Measurements from ENCODE around the gene NOXA1.

NOXA1 gene

DNA sequence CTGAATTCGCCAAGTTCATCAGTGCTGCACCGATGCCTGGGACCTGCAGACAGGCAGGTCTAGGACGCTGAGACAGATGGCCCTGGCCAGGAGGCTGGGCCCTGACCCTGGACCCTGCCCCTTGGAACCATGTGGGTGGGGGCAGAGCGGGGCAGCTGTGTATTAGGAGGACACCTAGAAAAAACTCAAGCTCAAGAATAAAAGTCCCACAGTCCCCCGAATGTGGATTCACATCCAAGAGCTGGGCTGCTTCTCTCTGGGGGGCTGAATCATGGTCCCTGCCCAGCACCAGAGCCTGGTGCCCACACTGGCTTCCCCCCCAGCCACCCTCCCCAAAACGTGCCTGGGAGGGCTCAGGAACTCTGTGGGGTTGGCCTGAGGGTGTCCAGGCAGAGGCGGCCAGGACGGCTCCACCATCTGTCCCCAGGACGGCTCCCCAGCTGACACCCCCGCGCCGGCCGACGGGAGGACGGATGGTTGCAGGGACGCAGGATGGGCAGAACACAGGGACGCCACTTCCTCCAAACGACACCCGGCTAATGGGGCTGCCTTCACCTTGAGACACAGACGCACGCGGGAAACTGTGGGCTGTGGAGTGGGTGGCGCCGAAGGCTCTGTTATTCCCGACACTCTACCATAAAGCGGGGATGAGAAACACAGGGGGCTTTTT, 35.2 kb upstream of the NOXA1 start:
- no peak for DNase-seq (ENCODE audit: low read depth)

DNA sequence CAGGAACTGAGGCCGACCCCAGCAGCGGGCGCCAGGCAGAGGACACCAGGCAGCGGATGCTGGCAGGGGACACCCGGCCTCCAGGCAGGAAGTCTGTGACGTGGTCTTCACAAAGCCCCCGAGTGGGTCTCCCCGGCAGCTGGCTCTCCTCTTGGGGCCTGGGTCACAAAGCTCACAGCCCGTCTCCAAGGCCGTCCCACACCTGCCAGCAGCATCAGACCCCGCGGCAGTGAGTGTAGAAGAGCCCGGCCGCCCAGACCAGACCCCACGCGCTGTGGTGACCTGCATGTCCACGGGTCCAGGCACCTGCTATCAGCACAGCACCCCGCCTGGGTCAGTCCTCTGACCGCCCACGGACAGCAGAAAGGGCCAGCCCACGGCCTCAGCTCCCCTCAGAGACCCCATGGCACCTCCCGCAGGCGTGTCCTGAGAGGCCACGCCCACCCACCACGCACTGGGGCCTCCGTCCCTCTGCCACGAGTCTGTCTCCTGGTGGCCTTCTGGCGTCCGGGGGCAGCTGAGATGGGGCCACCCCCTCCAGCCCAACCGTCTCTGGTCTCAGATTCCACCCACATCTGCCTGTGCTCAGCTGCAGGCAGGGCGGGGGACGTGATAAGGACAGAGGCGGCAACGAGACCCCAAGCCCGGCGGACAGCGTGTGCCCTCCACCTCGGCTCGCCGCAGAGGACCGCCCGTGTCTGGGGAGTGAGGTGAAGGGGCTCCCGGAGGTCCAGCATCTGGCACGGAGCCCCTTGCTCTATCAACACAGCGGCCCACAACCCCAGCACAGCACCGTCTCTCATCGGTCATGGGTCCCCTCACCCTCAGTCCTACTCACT, 34.4 kb upstream of the NOXA1 start:
- DNase-seq (ENCODE audit: low read depth), result no peak

DNA sequence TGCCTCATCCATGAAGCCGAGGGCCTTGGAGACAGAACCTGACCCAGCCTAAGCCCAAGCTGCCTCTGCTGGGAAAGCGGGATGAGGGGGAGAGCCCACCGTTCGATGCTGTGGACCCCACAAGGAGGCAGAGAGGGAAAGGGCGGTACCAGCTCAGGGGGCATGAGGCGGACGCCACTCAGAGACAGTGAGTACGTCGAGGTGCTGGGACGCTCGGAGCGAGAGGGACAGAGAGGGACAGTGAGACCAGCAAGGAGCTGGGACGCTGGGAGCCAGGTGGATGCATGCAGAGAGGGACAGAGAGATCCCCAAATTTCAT, 33.8 kb upstream of the NOXA1 start:
- DNase-seq (ENCODE audit: low read depth), result no peak

DNA sequence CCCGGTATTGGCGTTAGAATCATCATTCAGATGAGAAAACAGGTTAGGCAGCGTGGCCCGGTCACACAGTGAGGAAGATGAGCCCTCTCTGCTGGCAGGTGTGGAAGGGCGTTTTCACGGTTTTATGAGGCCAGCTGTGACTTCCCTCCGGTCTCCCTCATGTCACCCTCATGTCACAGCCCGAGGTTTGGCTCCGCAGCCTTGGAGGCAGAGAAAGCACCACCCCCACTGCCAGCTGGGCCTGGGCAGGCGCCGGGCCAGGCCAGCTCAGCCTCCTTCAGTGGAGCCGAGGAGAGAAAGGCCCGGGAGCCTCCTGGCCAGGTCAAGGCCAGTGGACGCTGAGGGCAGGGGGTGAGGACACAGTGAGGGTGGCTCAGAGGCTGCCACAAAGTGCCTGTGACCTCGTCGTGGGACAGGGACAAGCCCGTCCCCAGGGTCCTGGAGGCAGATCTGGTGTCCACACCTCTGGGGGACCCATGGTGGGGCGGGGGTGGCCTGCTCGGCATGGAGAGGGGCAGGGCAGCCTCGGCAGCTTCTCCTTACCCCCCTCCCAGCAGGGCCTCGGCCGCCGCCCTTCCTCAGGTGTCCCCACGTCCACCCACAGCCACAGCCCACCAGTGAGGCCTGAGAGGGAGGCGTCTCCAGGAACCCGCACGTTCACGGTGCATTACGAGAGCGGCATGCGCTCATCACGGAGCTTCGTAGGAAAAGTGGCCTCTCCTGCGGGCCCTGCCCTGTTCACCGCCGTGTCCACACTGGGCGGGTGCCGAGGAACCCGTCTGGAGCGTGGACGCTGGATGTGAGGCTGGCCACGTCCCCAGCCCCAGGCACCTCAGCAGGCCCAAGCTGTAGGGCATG, 32.4 kb upstream of the NOXA1 start:
- no peak for DNase-seq (ENCODE audit: low read depth)

DNA sequence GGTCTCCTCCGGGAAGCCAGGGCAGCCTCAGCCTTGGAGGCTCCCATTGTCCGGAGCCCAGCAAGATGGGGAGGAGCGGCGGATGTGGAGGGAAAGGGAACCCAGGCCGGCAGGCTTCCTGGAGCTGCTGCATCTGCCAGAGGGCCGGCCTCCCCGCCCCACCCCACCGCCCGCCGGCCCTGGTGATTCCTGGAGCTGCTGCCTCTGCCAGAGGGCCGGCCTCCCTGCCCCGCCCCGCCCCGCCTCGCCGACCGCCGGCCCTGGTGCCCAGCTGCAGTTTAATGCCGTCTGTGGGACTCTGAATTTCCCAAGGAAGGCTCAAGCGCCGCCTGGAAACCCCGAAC, 31.8 kb upstream of the NOXA1 start:
- DNase-seq (ENCODE audit: low read depth), result no peak

DNA sequence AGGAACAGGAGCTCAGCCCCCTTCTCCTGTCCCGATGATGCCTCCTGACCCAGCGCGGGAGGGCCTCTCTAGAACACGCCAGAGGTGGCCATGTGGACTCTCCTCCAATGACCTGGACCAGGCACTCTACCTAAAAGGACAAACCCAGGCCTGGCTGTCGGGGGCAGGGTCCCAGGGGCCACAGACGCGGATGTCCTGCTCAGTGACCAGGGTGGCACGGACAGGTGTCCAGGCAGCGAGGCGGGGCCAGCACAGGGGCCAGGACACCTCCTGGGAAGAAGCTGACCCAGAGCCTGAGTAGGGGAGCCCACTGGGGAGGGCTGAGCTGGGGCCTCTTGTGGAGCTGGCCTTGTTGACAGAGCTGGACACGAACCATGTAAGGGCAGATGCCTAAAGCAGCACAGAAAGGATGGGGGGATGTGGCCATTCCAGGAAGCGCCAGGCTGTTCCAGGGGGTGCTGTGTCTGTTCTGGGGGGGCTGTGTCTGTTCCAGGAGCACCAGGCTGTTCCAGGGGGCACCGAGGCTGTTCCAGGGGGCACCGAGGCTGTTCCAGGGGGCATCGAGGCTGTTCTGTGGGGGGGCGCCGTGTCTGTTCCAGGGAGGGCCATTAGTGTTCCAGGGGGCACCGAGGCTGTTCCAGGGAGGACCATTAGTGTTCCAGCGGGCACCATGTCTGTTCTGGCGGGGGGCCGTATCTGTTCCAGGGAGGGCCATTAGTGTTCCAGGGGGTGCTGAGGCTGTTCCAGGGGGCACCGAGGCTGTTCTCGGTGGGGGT, 30.8 kb upstream of the NOXA1 start:
- DNase-seq (ENCODE audit: low read depth), result no peak

DNA sequence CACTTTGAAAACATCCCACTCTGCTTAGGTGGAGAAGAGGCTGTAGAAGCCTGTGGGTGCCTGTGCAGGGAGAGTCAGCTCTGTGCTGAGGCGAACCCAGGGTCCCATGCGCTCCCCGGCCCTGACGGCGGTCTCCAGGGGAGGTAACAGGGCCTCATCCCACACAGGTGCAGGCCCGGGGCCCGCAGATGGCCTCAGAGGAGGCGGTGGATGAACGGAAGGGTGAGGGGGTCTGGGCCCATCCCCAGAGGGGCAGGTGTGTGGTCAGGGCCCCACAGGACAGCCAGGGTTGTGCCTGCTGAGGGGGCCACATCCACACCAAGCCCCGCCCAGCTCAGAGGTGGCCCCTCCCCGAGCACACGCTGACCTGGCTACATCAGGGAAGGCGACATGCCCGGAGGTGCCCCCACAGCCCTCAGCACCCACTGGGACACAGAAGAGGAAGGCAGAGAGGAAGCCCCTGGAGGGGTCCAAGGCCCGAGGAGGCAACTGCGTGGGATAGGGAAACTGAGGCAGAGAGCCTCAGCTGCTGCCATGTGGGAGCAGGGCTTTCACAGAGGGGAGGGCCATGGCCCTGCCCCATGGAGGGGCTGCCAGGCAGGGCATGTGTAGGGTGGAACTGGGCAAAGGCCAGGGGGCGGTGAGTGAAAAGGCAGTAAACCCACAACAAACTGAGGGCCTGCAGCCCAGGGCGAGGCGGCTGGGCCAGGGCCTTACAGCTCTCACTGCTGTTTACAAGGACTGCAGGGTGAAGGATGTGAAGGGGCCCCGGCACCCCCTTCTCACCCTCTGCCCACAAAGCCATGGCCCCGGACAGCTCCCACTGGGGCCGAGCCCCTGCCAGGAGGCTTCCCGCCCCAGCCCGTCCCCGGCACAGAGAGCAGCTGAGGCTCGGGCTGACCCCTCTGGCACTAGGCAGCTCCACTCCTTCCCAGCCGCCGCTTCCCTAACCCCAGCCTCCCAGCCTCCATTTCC, 29.7 kb upstream of the NOXA1 start:
- DNase-seq (ENCODE audit: low read depth), result no peak

DNA sequence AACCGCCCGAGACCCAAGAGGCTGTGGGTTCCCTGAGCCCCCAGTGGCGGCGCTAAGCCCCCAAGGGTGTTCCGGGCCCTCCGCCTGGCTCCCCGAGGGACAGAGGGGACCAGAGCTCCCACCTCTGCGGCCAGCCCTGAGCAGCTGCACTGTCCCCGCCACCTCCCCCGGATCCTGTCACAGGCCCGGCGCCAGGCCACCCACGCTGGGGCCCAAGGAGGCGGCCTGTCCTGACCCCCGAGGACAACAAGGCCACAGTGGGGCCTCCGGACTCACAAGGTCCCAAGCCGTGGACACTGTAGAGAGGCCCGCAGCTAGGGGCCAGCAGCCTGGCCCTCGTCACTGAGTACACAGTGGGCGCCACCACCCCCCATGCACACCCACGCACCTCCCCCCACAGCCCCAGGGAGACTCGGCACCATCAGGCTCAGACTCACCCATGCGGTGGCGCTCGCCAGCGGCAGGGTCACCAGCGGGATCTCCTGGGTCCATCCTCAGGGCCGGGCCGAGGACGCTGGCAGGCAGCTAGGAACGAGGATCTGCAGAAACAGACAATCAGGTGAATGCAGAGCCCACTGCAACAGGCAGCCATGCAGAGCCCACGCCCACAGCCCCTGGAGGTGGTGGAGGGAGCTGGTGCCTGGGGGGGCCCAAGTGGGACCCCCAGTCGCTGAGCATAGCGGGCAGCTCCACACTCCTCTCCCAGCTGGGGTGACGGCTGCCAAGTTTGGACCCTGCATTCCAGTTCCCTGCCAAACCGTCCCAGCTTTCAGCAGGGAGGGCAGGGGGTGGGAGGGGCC, 28.1 kb upstream of the NOXA1 start:
- no peak for DNase-seq (ENCODE audit: low read depth)

DNA sequence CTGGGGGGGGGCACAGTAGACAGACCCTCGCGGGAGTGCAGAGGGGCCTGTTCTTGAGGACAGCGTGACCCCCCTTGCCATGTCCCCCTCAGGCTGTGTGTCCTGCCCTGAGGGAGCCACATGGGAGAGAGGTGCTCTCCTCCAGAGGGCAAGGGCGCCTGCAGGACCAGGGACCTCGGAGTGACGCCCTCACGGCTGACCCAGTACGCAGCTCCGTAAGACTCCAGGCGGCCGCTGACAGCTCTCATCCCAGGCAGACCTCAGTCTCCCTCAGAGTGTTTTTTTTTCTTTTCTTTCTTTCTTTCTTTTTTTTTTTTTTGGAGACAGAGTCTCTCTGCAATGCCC, 27.6 kb upstream of the NOXA1 start:
- no peak for DNase-seq (ENCODE audit: low read depth)

DNA sequence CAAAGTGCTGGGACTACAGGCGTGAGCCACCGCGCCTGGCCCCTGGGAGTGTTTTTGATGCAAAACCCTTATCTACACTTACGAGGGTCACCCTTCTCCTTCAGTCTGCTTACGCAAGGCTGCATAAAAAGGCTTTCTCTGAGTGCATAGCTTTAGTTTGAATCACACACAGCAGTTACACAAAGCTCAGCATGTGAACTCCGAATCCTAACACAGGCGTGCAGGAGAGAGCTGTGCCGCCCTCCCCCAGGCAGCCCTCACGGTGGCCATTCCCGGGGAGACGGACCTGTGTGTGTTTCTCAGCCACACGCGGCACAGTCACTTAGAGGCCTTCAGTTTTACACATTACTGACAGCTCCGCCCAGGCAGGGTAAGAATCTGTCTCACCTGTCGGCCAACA, 27.0 kb upstream of the NOXA1 start:
- no peak for DNase-seq (ENCODE audit: low read depth)

DNA sequence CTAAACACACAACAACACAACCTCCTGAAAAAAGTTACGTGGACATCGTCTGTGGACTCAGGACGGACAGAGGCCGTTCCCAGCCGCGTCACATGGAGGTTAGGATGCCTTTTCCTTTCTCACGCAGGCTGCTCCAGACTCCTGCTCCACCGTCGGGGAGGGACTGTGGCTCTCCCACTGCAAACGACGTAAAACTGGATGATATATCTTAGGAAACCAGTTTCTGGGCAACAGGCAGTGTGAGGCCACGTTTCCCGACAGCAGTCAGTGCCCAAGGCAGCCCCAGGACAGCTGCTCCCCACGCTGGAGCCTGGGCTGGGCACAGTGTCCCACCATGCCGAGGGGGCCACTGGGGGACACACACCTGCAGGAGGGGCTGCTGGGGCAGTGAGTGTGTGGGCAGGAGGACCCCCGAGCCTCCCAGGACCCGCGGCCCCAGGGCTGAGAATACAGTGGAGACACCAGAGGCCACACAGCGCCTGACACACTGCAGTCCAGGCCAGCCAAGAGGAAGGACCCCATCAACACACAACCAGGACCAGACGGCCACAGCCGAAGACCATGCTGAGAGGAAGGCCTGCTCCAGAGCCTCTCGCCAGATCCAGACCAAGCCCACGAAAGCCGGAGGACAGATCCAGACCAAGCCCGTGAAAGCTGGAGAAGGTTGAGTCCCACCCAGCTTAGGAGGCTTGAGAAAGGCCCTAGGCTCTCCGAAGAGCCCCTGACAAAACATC, 26.4 kb upstream of the NOXA1 start:
- no peak for DNase-seq (ENCODE audit: low read depth)

DNA sequence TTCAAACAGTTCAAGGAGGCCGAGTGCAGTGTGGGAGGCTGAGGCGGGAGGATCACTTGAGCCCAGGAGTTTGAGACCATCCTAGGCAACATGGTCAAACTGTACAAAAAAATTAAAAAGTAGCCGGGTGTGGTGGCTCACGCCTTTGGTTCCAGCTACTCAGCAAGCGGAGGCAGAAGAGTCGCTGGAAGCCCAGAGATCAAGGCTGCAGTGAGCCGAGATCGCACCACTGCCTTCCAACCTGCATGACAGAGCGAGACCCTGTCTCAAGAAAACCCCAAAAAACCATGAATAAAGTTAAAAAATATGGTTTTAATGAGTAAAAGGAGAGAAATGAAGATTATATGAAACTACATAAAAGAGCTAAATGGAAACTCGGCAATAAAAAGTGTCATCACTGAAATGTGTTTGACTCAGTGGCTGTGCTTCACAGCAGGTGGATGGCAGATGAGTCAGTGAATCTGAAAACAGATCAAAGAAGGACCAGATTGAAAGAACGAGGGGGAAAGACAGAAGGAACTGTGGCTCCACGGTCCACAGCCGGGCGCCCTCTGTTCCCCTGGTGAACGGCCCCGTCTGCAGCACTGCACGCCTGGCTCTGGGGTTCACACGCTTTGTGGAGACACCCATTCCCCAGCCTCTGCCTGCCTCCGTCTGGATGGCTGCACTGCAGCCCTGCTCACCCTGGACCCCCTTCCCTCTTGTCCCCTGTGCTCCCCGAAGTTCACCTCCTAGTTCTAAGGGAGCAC, 25.3 kb upstream of the NOXA1 start:
- DNase-seq (ENCODE audit: low read depth), result no peak

DNA sequence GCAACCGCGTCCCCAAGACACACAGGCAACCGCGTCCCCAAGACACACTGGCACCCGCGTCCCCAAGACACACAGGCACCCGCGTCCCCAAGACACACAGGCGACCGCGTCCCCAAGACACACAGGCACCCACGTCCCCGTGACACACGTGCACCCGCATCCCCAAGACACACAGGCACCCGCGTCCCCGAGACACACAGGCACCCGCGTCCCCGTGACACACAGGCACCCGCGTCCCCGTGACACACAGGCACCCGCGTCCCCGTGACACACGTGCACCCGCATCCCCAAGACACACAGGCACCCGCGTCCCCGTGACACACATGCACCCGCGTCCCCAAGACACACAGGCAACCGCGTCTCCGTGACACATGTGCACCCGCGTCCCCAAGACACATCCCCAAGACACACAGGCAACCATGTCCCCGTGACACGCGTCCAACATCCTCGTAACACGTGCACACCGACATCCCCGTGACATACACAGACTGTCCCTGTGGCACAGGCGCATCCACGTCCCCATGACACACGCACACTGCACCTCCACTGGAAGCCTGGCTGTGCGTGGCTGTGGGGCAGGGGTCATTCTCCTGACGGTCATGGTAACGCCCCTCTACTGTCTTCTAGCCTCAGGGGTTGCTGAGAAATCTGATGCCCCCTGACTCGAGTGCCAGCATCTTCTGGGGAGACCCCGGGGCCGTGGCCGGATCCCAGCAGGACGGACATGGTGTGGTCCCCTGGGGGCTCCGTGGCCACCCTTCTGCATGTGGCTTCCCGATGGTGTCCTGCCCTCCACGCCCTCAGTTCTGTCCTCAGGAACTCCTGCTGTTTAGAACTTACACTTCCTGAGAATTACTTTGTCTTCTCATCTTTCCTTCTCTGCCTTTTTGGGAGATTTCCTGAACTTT, 24.4 kb upstream of the NOXA1 start:
- no peak for DNase-seq (ENCODE audit: low read depth)

DNA sequence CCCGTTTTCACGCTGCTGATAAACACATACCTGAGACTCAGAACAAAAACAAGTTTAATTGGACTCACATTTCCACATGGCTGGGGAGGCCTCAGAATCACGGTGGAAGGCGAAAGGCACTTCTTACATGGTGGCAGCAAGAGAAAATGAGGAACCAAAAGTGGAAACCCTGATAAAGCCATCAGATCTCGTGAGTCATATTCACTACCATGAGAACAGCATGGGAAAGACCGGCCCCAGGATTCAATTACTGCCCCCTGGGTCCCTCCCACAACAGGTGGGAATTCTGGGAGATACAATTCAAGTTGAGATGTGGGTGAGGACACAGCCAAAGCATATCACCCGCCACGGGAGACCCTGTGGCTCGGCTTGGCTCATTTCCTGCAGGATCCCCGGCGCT, 20.4 kb upstream of the NOXA1 start:
- DNase-seq (ENCODE audit: low read depth), result no peak

DNA sequence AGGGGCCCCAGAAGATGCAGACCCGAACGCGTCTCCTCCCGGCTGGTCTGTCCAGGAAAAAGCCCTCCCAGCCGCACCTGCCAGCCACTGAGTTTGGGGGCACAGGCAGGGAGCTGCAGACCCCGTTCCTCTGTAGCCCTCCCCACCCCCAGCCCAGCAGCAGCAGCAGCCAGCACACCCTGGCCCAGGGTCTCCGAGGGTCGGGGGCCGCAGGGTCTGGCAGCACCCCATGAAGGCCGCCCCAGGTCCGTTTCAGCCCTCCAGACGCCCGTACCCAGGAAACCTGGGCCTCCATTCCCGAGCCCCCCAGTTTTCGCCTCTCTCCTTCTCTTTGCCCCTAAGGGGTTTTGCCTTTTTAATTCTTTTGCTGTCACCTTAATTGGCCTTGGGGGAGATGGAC, 19.9 kb upstream of the NOXA1 start:
- DNase-seq (ENCODE audit: low read depth), result no peak

DNA sequence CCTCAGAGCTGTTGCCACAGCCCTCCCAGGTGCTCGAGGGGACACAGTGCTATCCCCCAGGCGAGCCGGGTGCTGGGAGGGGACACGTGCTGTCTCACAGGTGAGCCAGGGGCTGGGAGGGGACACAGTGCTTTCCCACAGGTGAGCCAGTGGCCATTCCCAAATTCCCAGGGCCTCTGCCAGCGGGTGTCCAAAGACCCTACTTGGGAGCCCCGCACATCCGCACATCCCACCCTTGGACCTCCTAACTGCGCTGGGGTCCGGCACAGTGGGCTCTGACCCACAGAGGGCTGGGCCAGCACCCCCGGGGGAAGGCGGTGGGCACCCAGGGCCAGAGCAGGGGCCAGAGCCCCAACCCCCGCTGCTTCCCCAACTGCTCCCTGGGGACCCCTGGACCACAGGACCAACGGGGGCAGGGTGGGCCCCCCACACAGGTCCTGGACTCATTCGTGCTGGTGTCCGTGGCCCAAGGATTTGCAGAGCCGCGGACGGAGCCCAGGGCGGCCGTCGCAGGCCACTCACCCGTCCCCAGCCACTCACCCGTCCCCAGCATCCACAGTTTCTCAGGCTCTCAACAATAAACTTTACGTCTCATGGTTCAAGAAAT, 18.1 kb upstream of the NOXA1 start:
- DNase-seq (ENCODE audit: low read depth), result no peak

DNA sequence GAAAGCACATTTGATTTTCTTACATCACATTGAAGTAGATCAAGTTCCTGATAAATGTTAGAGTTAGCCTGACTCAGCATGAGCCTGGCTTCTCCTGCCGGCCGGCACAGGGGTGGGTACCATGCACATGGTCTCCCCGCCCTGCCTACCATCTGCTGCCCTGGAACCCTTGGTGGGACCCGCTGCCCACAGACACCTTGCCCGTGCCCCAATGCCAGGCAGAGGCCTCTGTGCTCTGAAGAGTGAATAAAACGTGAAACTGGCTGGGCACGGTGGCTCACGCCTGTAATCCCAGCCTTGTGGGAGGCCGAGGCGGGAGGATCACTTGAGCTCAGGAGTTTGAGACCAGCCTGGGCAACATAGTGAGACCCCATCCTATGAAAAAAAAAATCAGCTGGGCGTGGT, 17.5 kb upstream of the NOXA1 start:
- no peak for DNase-seq (ENCODE audit: low read depth)

Measured in stimulated activated CD8-positive, alpha-beta memory T cell treated with anti-CD3 and anti-CD28 coated beads, Interleukin-15, amount 100 ng/mL, for 1 hour (primary cell).